ENCODE results near the gene RASGRF1.

RASGRF1 gene

DNA sequence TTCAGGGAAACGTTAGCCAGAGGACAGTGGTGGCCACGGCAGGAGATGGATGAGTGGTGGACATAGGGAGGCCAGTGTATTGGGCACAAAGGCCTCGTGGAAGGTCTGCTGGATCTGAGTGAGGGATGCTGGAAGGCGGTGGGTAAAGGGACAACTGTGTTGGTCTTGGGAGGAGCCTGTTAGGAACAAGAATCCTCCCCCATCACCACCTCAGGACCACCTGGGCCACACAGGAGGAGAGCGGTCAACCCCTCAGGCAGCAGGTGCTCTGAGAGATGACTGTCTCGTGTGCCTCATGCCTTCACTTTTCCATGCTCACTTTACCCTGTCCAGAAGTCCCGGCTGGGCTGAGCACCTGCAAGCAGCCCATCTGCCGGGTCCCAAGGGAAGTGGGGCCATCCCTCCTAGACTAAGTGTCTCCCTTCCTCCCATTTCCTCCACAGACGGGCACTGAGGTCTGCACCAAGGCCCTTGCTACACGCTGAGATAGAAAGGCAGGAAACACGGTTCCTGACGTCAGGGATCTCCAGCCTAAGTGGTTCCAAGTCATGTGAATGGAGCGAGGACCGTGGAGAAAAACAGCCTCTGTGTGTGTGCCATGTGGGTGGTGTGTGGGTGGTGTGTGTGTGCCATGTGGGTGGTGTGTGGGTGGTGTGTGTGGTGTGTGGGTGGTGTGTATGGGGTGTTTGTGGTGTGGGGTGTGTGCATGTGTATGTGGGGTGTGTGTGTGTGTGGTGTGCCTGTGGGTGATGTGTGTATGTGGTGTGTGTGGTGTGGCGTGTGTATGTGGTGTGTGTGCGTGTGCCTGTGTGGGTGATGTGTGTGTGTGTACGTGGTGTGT, 97.9 kb downstream of the RASGRF1 start:
- H3K36me3 ChIP-seq (ENCODE audit: control insufficient read depth, insufficient read depth, low read length): no peaks in the 10 kb centered on the region
- H2AFZ ChIP-seq: no peak overlapping the region
- H3K27ac ChIP-seq: no peak overlapping the region
- no peaks in the 10 kb centered on the region for H3K79me2 ChIP-seq
- no peaks in the 10 kb centered on the region for H3K4me1 ChIP-seq
- no peak overlapping the region for H3K4me2 ChIP-seq (ENCODE audit: low read length)
- TF ChIP-seq CTCF (IDR thresholded peaks at IDR 0.05): no peak
- no peak overlapping the region for H3K4me3 ChIP-seq (ENCODE audit: low read depth, low read length)
- H3K9ac ChIP-seq: no peak overlapping the region
- H3K9me3 ChIP-seq (ENCODE audit: control insufficient read depth, low read length): no peaks in the 10 kb centered on the region
- no peaks in the 10 kb centered on the region for H3K27me3 ChIP-seq (ENCODE audit: control insufficient read depth, insufficient read depth, low read length)

- Histone ChIP-seq H3K4me2 (ENCODE audit: low read length) (no peak overlapping the region), H3K36me3 (ENCODE audit: control insufficient read depth, insufficient read depth, low read length) (no peaks in the 10 kb centered on the region), H3K79me2 (no peaks in the 10 kb centered on the region), H3K4me3 (ENCODE audit: low read depth, low read length) (no peak overlapping the region), H3K9me3 (ENCODE audit: control insufficient read depth, low read length) (no peaks in the 10 kb centered on the region), H3K9ac (no peak overlapping the region), H3K27me3 (ENCODE audit: control insufficient read depth, insufficient read depth, low read length) (no peaks in the 10 kb centered on the region), H3K4me1 (no peaks in the 10 kb centered on the region), H3K27ac (no peak overlapping the region), H2AFZ (no peak overlapping the region)
- TF ChIP-seq CTCF (IDR thresholded peaks at IDR 0.05): no peak
Measured at GRCh38 chr15:78991879-78992278, 98.7 kb downstream of the RASGRF1 start.

DNA sequence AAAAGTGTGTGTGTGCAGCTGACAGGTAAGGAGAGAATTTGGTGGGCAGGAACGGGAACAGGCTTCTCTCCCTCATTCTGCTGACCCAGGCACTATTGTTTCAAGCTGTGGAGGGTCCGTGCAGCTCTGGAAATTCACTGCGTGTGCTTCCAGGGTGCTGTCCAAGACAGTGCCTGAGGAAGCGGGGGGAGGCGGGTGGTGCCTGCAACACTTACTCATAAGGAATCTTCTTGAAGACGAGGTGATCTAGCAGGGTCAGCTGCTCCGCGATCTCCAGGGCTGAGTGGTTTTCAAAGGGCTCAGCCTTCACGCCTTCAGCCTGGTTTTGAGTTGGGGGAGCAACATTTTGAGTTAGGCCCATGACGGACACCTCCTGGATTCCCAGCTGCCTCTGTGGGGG, 99.1 kb downstream of the RASGRF1 start:
- Histone ChIP-seq H3K4me2 (ENCODE audit: low read length) (no peak overlapping the region), H2AFZ (no peak overlapping the region), H3K9ac (no peak overlapping the region), H3K79me2 (no peaks in the 10 kb centered on the region), H3K9me3 (ENCODE audit: control insufficient read depth, low read length) (no peaks in the 10 kb centered on the region), H3K27me3 (ENCODE audit: control insufficient read depth, insufficient read depth, low read length) (no peaks in the 10 kb centered on the region), H3K27ac (no peak overlapping the region), H3K4me3 (ENCODE audit: low read depth, low read length) (no peak overlapping the region), H3K36me3 (ENCODE audit: control insufficient read depth, insufficient read depth, low read length) (no peaks in the 10 kb centered on the region), H3K4me1 (no peaks in the 10 kb centered on the region)
- no peak for TF ChIP-seq CTCF (IDR thresholded peaks at IDR 0.05)

- Histone ChIP-seq H3K9me3 (ENCODE audit: control insufficient read depth, low read length) (no peaks in the 10 kb centered on the region), H3K9ac (no peak overlapping the region), H3K27ac (no peak overlapping the region), H3K79me2 (no peaks in the 10 kb centered on the region), H3K4me3 (ENCODE audit: low read depth, low read length) (no peak overlapping the region), H3K27me3 (ENCODE audit: control insufficient read depth, insufficient read depth, low read length) (no peaks in the 10 kb centered on the region), H3K36me3 (ENCODE audit: control insufficient read depth, insufficient read depth, low read length) (no peaks in the 10 kb centered on the region), H2AFZ (no peak overlapping the region), H3K4me1 (no peaks in the 10 kb centered on the region), H3K4me2 (ENCODE audit: low read length) (no peak overlapping the region)
- no peak for TF ChIP-seq CTCF (IDR thresholded peaks at IDR 0.05)
Measured at GRCh38 chr15:78990278-78990677, 100.3 kb downstream of the RASGRF1 start.

GRCh38 chr15:78989701-78990240, 100.8 kb downstream of the RASGRF1 start:
- no peak overlapping the region for H3K9ac ChIP-seq
- no peak overlapping the region for H3K27ac ChIP-seq
- no peak overlapping the region for H3K4me2 ChIP-seq (ENCODE audit: low read length)
- H3K79me2 ChIP-seq: no peaks in the 10 kb centered on the region
- H3K4me1 ChIP-seq: no peaks in the 10 kb centered on the region
- H2AFZ ChIP-seq: no peak overlapping the region
- no peak for TF ChIP-seq CTCF (IDR thresholded peaks at IDR 0.05)
- no peaks in the 10 kb centered on the region for H3K36me3 ChIP-seq (ENCODE audit: control insufficient read depth, insufficient read depth, low read length)
- no peak overlapping the region for H3K4me3 ChIP-seq (ENCODE audit: low read depth, low read length)
- H3K9me3 ChIP-seq (ENCODE audit: control insufficient read depth, low read length): no peaks in the 10 kb centered on the region
- no peaks in the 10 kb centered on the region for H3K27me3 ChIP-seq (ENCODE audit: control insufficient read depth, insufficient read depth, low read length)
